Measurements from ENCODE around the gene XRN2.
"Not testable (repeated sequence)": the region's sequence is repeated elsewhere in the genome, so short reads cannot be mapped to it uniquely, and the experiment has no call there.

Gene XRN2

GRCh38 chr20:21389368-21389767 lies 86.2 kb downstream of the XRN2 start:
- DNase-seq (ENCODE audit: low spot score) = no peak

DNA sequence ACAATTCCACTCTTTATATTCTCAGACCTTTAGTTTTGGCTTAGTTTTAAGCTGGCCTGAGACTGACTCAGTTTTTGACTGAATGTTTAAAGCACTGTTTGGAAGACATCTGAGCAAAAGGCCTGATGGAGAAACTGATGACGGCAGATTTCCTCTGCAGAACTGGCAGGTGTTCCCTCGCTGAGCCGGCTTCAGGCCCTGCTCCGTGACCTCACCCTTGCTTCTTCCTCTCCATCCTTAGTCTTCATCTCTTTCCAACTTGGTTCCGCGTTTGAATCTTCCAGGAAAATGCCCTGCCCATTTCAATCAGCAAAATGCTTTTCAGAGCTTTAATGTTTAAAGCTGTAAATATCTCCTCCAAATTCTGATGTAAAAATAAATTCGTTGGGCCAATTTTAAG lies 87.6 kb downstream of the XRN2 start:
- no peak for DNase-seq (ENCODE audit: low spot score)

GRCh38 chr20:21391185-21391971 lies 88.2 kb downstream of the XRN2 start:
- DNase-seq (ENCODE audit: low spot score) = no peak

DNA sequence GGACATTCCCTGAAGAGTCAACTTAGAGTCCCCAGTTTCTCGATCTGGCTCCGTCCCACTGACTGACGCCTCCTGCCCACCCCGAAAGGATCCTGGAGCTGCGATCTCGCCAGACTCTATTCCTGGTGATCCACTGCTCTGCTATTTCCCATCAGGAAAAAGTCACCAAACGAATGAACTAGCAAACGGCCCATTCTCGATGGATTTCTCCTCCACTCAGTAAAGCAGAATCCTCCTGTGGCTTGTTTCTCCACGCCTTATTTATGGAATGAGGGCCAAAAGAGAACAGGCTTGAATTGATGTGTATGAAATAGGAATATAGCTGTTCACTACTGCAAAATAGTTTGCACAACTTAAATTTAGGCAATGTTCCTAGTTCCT lies 88.8 kb downstream of the XRN2 start:
- DNase-seq (ENCODE audit: low spot score) = no peak

DNA sequence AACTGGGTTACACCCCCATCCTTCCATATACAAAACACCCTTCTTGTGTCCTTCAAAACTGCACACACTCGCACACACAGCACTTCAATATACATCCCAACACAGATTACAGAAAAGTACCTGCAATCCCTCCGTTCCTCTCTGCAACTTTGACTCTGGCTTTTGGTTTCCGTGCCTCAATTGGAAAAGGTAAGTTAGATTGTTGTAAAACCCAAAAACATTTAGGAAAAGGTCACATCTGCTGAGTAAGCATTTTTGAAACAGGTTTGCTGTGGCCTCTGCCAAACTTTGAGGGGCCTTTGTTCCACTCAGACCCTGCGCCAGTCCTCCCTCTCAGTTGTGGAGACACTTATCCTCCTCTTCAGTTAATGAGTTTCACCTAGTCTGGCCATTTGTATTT lies 90.0 kb downstream of the XRN2 start:
- no peak for DNase-seq (ENCODE audit: low spot score)

GRCh38 chr20:21393816-21394519 lies 90.8 kb downstream of the XRN2 start:
- DNase-seq (ENCODE audit: low spot score) = no peak

DNA sequence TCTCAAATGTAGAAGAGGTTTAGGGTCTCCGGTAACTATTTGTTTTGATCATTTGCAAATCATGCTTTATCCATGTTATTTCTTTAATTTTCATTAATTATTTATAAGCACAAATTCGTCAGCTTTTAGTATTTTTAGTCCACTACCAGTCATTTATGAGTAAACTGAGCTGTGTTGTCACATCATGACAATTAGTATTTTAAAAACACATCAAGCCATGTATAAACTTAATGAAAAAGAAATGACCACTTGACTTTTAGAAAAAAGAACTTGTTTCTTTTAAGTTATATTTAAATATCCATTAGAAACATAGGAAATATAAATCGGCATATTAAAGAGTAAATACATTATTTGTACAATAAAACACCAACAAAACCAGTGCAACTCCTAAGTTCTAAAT lies 91.4 kb downstream of the XRN2 start:
- no peak for DNase-seq (ENCODE audit: low spot score)

- DNase-seq (ENCODE audit: low spot score) = no peak
These were observed 92.0 kb downstream of the XRN2 start for GRCh38 chr20:21395051-21395665.

DNA sequence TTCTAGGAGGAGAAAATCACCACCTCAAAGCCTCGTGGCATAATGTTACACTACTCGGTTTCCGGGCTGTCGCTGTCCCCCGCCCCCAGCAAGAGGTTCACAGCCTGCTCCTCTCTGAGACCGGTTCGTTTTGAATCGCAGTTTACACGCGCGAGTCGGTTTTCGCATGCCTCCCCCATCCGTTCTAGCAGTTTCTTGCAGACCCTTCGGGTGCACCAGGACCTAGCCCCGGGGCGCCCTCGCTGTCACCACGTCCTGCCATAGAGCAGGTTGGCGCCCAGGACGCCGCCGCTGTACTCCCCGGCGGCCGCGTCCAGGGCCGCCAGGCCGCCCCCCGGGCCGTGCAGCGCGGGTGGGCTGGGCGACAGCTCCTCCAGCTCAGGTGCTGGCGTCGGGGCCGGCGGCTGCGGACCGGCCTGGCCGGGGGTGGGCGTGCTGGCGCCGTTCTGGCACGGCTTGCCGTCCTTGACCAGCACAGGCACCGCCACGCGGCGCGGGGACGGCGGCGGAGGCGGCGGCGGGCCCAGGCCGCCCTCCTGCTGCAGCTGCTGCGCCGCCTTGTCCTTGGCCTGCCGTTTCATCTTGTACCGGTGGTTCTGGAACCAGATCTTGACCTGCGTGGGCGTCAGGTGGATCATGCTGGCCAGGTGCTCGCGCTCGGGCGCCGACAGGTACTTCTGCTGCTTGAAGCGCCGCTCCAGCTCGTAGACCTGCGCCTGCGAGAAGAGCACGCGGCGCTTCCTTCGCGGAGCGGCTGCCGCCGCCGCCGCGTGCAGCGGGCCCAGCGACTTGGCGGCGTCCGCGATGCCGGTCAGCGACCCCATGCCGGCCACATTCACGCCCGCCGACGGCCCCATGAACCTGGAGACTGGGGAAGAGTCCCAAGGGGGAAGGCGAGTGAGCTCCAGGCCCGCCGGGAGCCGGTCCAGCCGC lies 92.8 kb downstream of the XRN2 start:
- DNase-seq (ENCODE audit: low spot score) = no peak

GRCh38 chr20:21396599-21397340 lies 93.6 kb downstream of the XRN2 start:
- DNase-seq (ENCODE audit: low spot score) = no peak

DNA sequence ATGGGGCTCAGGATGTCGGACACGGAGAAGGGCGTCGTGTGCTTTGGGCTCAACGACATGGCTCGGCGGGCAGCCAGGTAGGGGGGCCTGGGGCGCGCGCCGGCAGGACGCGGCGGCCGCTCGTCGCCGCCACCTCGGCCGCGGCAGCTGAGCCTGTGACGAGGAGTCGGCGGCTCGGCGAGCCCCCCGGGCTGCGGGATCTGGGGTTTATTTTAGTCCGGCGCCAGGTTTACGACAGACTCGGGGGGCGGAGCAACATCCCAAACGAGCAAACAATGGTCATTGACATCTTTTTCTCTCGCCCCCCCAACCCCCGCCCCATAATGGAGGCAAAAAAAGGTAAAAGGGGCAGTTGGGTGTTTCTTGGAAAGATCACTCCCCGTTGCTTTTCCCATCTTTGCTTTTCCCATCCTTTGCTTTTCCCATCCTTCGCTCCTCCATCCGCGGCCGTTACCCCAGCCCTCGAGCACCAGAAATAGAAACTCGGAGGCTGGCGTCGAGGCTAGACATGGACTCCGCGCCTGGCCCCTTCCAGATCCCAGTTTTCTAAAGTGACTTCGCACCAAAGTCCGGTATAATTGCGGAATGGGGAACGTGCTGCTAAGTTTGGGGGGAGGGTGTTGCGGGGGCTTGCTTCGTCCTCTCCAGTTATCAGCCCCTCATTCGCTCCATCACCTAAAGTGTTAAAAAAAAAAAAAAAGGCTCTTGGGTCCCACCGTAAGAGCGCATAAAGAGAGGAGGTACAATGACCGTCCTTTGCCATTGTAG lies 94.4 kb downstream of the XRN2 start, which contains the start of gene NKX2-4:
NKX2-4 (minus strand) TSS at position 186 of the 768 bp plus-strand sequence; CDS start at position 59, 127 bp downstream.
- DNase-seq (ENCODE audit: low spot score) = no peak

- no peak for DNase-seq (ENCODE audit: low spot score)
These were observed 95.2 kb downstream of the XRN2 start for GRCh38 chr20:21398109-21399004.

DNA sequence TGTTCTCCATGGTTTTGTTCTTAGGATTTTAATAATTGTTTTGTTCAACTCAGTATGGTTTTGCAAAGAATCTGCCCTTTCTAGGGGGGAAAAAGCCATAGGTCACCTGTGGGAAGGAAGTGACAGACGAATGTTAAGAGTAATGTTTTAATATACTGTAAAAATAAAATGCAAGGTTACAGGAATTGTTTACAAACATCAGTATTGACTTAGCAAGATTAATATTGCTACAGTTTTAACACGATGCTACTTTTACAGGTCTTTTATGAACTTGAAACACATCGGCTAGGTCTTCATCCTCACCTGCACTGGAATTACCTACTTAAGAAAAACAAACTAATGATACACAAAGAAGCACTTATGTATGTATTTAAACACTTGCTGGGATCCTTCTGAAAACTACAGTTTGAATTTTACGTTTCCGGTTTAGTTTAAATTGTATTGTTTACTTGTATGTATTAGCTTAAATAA lies 95.9 kb downstream of the XRN2 start:
- no peak for DNase-seq (ENCODE audit: low spot score)

DNA sequence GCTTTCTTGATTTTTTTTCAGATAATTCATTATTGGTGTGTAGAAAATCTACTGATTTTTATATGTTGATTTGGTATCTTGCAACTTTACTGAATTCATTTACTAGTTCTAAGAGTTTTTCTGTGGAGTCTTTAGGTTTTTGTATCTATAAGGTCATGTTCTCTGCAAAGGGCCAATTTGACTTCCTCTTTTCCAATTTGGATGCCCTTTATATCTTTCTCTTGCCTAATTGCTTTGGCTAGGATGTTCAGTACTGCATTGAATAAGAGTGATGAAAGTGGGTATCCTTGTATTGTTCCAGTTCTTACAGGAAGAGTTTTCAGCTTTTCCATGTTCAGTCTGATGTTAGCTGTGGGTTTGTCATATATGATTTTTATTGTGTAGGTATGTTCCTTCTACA lies 108.6 kb downstream of the XRN2 start:
- no peak for DNase-seq (ENCODE audit: low spot score)

DNA sequence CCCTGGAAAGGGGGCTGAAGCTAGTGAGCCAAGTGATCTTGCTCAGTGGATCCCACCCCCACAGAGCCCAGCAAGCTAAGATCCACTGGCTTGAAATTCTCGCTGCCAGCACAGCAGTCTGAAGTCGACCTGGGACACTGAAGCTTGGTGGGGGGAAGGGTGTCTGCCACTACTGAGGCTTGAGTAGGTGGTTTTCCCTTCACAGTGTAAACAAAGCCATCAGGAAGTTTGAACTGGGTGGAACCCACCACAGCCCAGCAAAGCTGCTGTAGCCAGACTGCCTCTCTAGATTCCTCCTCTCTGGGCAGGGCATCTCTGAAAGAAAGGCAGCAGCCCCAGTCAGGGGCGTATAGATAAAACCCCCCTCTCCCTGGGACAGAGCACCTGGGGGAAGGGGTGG lies 110.9 kb downstream of the XRN2 start:
- DNase-seq (ENCODE audit: low spot score) = not testable (repeated sequence)

DNA sequence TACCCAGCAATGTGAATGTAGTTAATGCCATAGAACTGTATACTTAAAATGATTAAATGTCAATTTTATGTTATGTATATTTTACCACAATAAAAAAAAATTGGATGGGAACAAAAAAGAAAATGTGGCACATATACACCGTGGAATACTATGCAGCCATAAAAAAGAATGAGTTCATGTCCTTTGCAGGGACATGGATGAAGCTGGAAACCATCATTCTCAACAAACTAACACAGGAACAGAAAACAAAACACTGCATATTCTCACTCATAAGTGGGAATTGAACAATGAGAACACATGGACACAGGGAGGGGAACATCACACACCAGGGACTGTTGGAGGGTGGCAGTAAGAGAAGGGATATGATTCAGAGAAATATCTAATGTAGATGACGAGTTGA lies 116.0 kb downstream of the XRN2 start:
- not testable (repeated sequence) for DNase-seq (ENCODE audit: low spot score)

DNA sequence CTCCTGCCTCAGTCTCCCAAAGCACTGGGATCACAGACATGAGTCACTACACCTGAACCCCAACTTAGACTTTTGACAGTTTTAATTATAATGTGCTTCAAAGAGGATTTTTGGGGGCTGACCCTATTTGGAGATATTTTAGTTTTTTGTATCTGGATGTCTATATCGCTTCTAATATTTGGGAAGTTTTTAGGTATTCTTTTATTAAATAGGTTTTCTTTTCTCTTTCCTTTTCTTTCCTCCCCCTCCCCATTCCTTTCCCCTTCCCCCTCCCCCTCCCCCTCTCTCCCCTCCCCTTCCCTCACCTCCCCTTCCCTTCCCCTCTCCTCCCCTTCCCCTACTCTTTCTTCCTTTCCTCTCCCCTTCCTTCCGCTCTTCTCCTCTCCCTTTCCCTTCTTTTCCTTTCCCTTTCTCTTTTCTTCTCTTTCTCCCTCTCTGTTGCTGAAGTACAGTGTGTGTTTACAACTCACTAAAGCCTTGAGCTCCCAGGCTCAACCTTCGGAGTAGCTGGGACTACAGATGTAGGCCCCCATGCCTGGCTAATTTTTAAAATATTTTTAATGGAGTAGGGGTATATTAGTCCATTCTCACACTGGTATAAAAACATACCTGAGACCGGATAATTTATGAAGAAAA lies 118.6 kb downstream of the XRN2 start:
- no peak for DNase-seq (ENCODE audit: low spot score)

DNA sequence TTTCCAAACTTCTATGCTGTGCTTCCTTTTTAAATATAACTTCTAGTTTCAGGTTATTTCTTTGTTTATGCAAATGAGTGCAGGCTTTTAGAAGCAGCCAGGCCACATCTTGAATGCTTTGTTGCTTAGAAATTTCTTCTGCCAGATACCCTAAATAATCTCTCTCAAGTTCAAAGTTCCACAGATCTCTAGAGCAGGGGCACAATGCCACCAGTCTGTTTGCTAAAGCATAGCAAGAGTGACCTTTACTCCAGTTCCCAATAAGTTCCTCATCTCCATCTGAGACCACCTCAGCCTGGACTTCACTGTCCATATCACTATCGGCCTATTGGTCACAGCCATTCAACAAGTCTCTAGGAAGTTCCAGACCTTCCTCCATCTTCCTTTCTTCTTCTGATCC lies 120.6 kb downstream of the XRN2 start:
- not testable (repeated sequence) for DNase-seq (ENCODE audit: low spot score)

DNA sequence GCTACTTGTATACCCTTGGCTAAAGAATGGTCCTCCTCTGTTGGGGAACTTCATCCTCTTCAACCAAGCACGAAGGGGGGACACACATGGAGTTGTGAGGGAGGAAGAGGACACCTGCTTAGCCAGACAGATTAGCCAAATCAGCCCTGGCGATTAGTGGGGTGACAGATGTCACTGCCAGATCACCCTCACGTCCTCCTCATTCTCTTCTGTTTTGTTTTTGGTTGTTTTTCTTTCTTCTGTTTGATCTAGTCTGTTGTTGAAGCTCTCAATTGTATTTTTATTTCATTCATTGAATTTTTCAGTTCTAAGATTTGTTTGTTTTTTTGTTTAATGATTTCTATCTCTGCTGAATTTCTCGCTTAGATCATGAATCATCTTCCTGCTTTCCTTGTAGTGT lies 121.7 kb downstream of the XRN2 start:
- DNase-seq (ENCODE audit: low spot score) = no peak
